Activated B cell treated with CpG ODN at 0.5 μM for 24 hours (primary cell): Measurements from ENCODE around the gene AQP5. TPM values are rescaled to one million over a fixed set of nuclear protein-coding genes. Genes with fewer than 3 reads are reported as not detected.

ENCODE experiments used
- ATAC-seq: fragments of 200-7000 bp; cut with Tn5 transposase; one replicate; pipeline ENCODE4 v1.10.0; 2021; ENCODE audit warnings: low read depth, mild to moderate bottlenecking, moderate library complexity
- CTCF ChIA-PET: fragments of 350-600 bp; sonication (Branson Sonifier 250); formaldehyde crosslinking; loops from one replicate; lab custom pipeline; 2021; ENCODE audit warnings: antibody characterized with exemption; lab: Charles Lee
- POLR2A ChIA-PET: fragments of 350-600 bp; sonication (Branson Sonifier 250); formaldehyde crosslinking; loops from one replicate; lab custom pipeline; 2021; ENCODE audit warnings: antibody characterized with exemption; lab: Charles Lee
- DNase-seq: peaks from one replicate; pipeline ENCODE4 v3.0.0; 2022
- H3K27ac Mint-ChIP-seq: one replicate; pipeline ENCODE4 v1.8.0; 2020; ENCODE audit warnings: mixed read lengths
- H3K27me3 Mint-ChIP-seq: one replicate; pipeline ENCODE4 v1.8.0; 2021; ENCODE audit warnings: mixed read lengths
- H3K36me3 Mint-ChIP-seq: one replicate; pipeline ENCODE4 v1.8.0; 2021; ENCODE audit warnings: low read depth, mixed read lengths
- H3K4me1 Mint-ChIP-seq: one replicate; pipeline ENCODE4 v1.8.0; 2021; ENCODE audit warnings: mixed read lengths
- H3K4me3 Mint-ChIP-seq: one replicate; pipeline ENCODE4 v1.8.0; 2020; ENCODE audit warnings: mild to moderate bottlenecking, mixed read lengths
- H3K9me3 Mint-ChIP-seq: one replicate; pipeline ENCODE4 v1.8.0; 2020; ENCODE audit warnings: mixed read lengths
- CTCF ChIP-seq: fragments of 200-600 bp; IDR thresholded peaks from one replicate; pipeline ENCODE4 v1.8.0; 2022; ENCODE audit warnings: antibody characterized with exemption, mild to moderate bottlenecking
- intact Hi-C: fragments of 100-400 bp; cut with micrococcal nuclease; formaldehyde crosslinking; loops from one replicate; pipeline ENCODE4 v1.15.1; 2024
- total RNA-seq: library from RNA; stranded (reverse); gene quantifications from 2 replicates; pipeline ENCODE4 v1.2.3, GENCODE V29; 2022

AQP5 gene
- total RNA-seq, 1 donor from 2014 or later: not detected

GRCh38 chr12:49932533-49933130 lies 29.0 kb upstream of the AQP5 start:
- no peaks in the 10 kb centered on the region for H3K9me3 Mint-ChIP-seq
- H3K36me3 Mint-ChIP-seq: no peaks in the 10 kb centered on the region
- DNase-seq: no peak
- no peak overlapping the region for H3K4me3 Mint-ChIP-seq
- CTCF ChIA-PET: interaction anchor here (0.6 to 2.4 kb wide), 2 partner anchors 13 to 301 kb away, joined by 3 to 8 read pairs; no protein-coding TSS in a partner anchor
- intact Hi-C loops: no loop called here
- no peak for ATAC-seq
- H3K27me3 Mint-ChIP-seq: peaks cover 21% of the 10 kb centered on the region
- POLR2A ChIA-PET: no interaction called here
- no peak overlapping the region for H3K27ac Mint-ChIP-seq
- no peak for TF ChIP-seq CTCF
- no peaks in the 10 kb centered on the region for H3K4me1 Mint-ChIP-seq

GRCh38 chr12:49933796-49934195 lies 27.9 kb upstream of the AQP5 start:
- Mint-ChIP-seq H3K27ac (no peak overlapping the region), H3K4me3 (no peak overlapping the region), H3K27me3 (peaks cover 21% of the 10 kb centered on the region), H3K9me3 (no peaks in the 10 kb centered on the region), H3K4me1 (no peaks in the 10 kb centered on the region), H3K36me3 (no peaks in the 10 kb centered on the region)
- no peak for ATAC-seq
- POLR2A ChIA-PET: no interaction called here
- TF ChIP-seq CTCF: no peak
- CTCF ChIA-PET: interaction anchor here (2.4 kb wide), 1 partner anchor 12 kb away, joined by 8 read pairs; no protein-coding TSS in a partner anchor
- intact Hi-C loops: no loop called here
- DNase-seq: no peak

GRCh38 chr12:49934505-49934904 lies 27.2 kb upstream of the AQP5 start:
- Mint-ChIP-seq H3K4me3 (no peak overlapping the region), H3K27ac (no peak overlapping the region), H3K36me3 (no peaks in the 10 kb centered on the region), H3K27me3 (peaks cover 17% of the 10 kb centered on the region), H3K4me1 (no peaks in the 10 kb centered on the region), H3K9me3 (no peaks in the 10 kb centered on the region)
- intact Hi-C loops: no loop called here
- DNase-seq (no peak), ATAC-seq (no peak)
- TF ChIP-seq CTCF: no peak
- CTCF ChIA-PET: no interaction called here
- POLR2A ChIA-PET: no interaction called here

GRCh38 chr12:49936925-49937324 lies 24.7 kb upstream of the AQP5 start:
- ChIA-PET CTCF (interaction anchor here (1.2 kb wide), 1 partner anchor 8 kb away, joined by 4 read pairs; no protein-coding TSS in a partner anchor), POLR2A (interaction anchor here (0.5 kb wide), 1 partner anchor 22 kb away, joined by 5 read pairs; no protein-coding TSS in a partner anchor)
- no peak for TF ChIP-seq CTCF
- DNase-seq (no peak), ATAC-seq (no peak)
- Mint-ChIP-seq H3K27ac (no peak overlapping the region), H3K4me3 (no peak overlapping the region), H3K9me3 (no peaks in the 10 kb centered on the region), H3K27me3 (peaks cover 14% of the 10 kb centered on the region), H3K36me3 (no peaks in the 10 kb centered on the region), H3K4me1 (peaks cover 4% of the 10 kb centered on the region)
- intact Hi-C loops: no loop called here

- H3K27me3 Mint-ChIP-seq: peaks cover 14% of the 10 kb centered on the region
- H3K9me3 Mint-ChIP-seq: no peaks in the 10 kb centered on the region
- no peak for TF ChIP-seq CTCF
- intact Hi-C loops: no loop called here
- H3K4me3 Mint-ChIP-seq: no peak overlapping the region
- H3K4me1 Mint-ChIP-seq: peaks cover 8% of the 10 kb centered on the region
- no peak for DNase-seq
- CTCF ChIA-PET: interaction anchor here (1.2 kb wide), 1 partner anchor 8 kb away, joined by 4 read pairs; no protein-coding TSS in a partner anchor
- POLR2A ChIA-PET: no interaction called here
- H3K27ac Mint-ChIP-seq: no peak overlapping the region
- ATAC-seq: no peak
- no peaks in the 10 kb centered on the region for H3K36me3 Mint-ChIP-seq
Measured at GRCh38 chr12:49937639-49938300, 23.9 kb upstream of the AQP5 start.
